Measurements from ENCODE around the gene COPZ1.
A peak's percentile ranks its signal among the peaks of the same experiment; 100 is the strongest.

Gene COPZ1

GRCh38 chr12:54358945-54359761 is 34.2 kb downstream of the COPZ1 start:
- DNase-seq (ENCODE audit: low read depth in 1 of 2, low spot score in 1 of 2): peak; percentile 97 to 100
- in situ Hi-C loops (cut with HindIII; ENCODE audit: low pct_unique_long_range_greater_than_20kb, low sequenced_read_pairs): no loop called here
- TF ChIP-seq JUND (IDR thresholded peaks at IDR 0.05; ENCODE audit: low read depth): no peak

DNA sequence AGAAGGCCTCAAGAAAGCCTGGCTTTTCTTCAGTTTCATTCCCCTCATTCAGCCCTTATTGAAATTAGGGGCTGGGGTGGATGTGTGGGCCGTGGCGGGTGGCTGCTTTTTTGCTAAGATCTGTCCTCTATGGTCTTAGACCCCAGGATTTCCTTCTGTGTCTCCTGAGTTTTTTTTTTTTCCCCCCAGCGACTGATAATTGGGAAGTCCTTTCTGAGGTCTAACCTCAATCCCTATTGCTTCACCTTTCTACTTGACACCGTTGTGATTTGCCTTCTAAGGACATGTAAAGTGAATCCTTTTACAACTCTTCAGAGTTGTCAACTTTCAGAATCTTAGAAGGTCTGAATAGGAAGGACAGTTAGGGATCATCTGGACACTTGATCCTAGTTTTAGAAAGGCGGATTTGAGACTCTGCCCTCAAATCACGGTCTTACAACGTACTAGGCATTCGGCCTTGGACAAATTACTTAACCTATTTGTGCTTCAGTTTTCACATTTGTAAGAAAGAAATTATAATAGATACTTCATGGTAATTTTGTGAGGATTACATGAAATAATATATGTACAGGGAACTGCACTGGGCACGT is 34.9 kb downstream of the COPZ1 start:
- DNase-seq (ENCODE audit: low read depth in 1 of 2, low spot score in 1 of 2): no peak
- TF ChIP-seq JUND (IDR thresholded peaks at IDR 0.05; ENCODE audit: low read depth): no peak
- in situ Hi-C loops (cut with HindIII; ENCODE audit: low pct_unique_long_range_greater_than_20kb, low sequenced_read_pairs): no loop called here

DNA sequence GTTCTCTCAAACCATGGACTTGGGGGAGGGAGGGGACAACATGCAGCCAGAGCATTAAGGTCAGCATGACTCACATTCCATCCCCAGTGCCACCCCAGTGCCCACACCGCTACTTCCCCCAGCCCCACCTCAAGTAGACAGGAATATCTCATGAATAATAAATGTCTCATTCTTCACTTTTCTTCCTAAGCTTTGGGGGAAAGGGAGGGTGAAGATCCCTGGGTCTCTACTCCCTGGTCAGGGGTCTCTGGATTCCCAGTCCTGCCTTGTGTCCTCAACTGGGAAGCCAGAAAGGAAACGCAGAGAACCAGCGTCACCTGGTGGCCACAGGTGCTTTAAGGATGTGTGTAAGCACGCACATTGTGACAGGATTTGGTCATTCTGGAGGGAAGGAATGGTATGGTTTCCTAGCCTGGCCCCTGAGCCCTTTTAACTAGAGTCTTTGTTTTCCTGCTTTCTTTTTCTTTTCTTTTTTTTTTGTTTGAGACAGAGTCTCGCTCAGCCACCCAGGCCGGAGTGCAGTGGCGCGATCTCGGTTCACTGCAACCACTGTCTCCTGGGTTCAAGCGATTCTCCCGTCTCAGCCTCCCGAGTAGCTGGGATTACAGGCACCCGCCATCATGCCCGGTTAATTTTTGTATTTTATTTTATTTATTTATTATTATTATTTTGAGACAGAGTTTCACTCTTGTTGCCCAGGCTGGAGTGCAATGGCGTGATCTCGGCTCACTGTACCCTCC is 36.0 kb downstream of the COPZ1 start:
- no peak for TF ChIP-seq JUND (IDR thresholded peaks at IDR 0.05; ENCODE audit: low read depth)
- in situ Hi-C loops (cut with HindIII; ENCODE audit: low pct_unique_long_range_greater_than_20kb, low sequenced_read_pairs): no loop called here
- peak; percentile 66 to 91 for DNase-seq (ENCODE audit: low read depth in 1 of 2, low spot score in 1 of 2)

DNA sequence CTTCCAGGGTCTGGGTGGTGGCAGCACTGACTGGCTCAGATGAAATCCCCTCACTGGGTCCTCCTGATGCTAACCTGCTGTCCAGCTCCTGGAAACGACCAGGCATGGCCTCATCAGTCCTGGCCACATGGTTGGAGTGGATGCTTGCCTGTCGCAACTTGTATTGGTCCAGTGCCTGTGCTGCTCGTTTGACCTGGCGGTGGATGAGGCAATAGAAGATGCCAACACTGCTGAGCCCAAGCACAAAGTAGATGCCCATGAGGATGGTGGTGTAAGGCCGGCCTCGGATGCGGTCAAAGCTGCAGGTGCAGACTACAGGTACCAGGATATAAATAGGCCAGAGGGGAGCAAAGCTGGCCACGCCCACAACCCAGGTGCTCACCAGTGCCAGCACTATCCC is 38.1 kb downstream of the COPZ1 start:
- TF ChIP-seq JUND (IDR thresholded peaks at IDR 0.05; ENCODE audit: low read depth): no peak
- DNase-seq (ENCODE audit: low read depth in 1 of 2, low spot score in 1 of 2): no peak
- in situ Hi-C loops (cut with HindIII; ENCODE audit: low pct_unique_long_range_greater_than_20kb, low sequenced_read_pairs): no loop called here

GRCh38 chr12:54363618-54364017 is 38.7 kb downstream of the COPZ1 start:
- in situ Hi-C loops (cut with HindIII; ENCODE audit: low pct_unique_long_range_greater_than_20kb, low sequenced_read_pairs): no loop called here
- DNase-seq (ENCODE audit: low read depth in 1 of 2, low spot score in 1 of 2): no peak
- no peak for TF ChIP-seq JUND (IDR thresholded peaks at IDR 0.05; ENCODE audit: low read depth)

- no peak for TF ChIP-seq JUND (IDR thresholded peaks at IDR 0.05; ENCODE audit: low read depth)
- DNase-seq (ENCODE audit: low read depth in 1 of 2, low spot score in 1 of 2): no peak
- in situ Hi-C loops (cut with HindIII; ENCODE audit: low pct_unique_long_range_greater_than_20kb, low sequenced_read_pairs): no loop called here
These were observed 39.5 kb downstream of the COPZ1 start, which contains the start of gene GPR84 for GRCh38 chr12:54364413-54364812. GPR84 (minus strand) TSS chr12:54364486; CDS start chr12:54363851, 635 bp downstream.

GRCh38 chr12:54368025-54368708 is 43.2 kb downstream of the COPZ1 start:
- in situ Hi-C loops (cut with HindIII; ENCODE audit: low pct_unique_long_range_greater_than_20kb, low sequenced_read_pairs): no loop called here
- DNase-seq (ENCODE audit: low read depth in 1 of 2, low spot score in 1 of 2): no peak
- TF ChIP-seq JUND (IDR thresholded peaks at IDR 0.05; ENCODE audit: low read depth): no peak

GRCh38 chr12:54368709-54369596 is 44.0 kb downstream of the COPZ1 start:
- no peak for TF ChIP-seq JUND (IDR thresholded peaks at IDR 0.05; ENCODE audit: low read depth)
- in situ Hi-C loops (cut with HindIII; ENCODE audit: low pct_unique_long_range_greater_than_20kb, low sequenced_read_pairs): no loop called here
- peak; percentile 89 to 92 for DNase-seq (ENCODE audit: low read depth in 1 of 2, low spot score in 1 of 2)

DNA sequence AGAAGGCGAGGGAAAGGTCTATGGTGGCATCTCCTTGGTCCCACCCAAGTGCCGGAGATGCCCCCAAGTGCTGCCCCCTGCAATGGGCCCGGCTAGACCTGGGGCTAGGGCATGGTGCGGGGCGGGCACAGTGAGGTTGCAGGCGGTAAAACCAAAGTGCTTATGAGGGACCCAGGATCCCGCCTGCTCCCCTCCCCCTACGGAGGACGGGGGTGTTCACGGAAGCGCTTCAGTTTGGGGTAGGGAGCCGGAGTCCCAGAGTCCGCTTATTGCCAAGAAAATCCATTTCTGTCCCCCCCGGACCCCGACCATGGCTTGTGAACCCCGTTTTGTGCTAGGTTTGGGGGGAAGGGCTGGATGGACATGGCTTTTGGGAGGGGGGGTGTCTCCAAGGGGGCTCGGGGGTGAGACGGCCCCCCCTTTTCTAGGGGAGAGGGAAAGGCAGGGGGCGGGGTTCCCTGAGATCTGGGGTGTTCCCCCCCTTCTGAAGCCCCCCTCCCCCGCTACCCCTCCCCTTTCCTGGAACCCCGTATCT is 44.7 kb downstream of the COPZ1 start:
- in situ Hi-C loops (cut with HindIII; ENCODE audit: low pct_unique_long_range_greater_than_20kb, low sequenced_read_pairs): no loop called here
- TF ChIP-seq JUND (IDR thresholded peaks at IDR 0.05; ENCODE audit: low read depth): no peak
- DNase-seq (ENCODE audit: low read depth in 1 of 2, low spot score in 1 of 2): no peak

DNA sequence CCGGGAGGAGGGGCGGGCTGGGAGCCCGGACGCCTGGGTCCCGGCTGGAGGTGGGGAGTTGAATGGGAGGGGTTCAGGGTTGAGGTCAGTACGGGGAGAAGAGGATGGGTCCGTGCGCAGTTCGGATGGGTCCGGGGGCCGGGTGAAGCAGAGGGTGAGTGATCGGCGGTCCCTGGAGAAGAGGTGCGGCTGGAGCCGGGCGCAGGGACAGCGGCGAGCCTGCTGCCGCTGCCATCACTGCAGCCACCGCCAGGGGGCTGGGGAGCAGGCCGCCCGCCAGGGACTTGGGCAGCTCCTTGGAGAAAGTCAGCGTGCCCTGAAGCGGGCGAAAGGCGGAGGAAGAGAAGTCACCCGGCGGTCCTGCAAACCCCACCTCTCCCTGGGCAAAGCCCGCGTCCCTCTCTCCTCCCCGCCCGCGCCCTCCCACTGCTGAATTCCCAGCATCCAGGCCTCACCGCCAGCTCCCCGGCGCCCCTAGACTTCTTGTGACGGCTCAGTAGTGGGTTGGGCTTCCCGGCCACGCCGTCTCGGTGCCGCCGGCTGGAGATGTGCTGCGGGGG is 45.3 kb downstream of the COPZ1 start:
- DNase-seq (ENCODE audit: low read depth in 1 of 2, low spot score in 1 of 2): peak; percentile 78
- in situ Hi-C loops (cut with HindIII; ENCODE audit: low pct_unique_long_range_greater_than_20kb, low sequenced_read_pairs): no loop called here
- TF ChIP-seq JUND (IDR thresholded peaks at IDR 0.05; ENCODE audit: low read depth): no peak
